ENCODE results near the gene SPINK8. TPM values are rescaled to one million over a fixed set of nuclear protein-coding genes. Genes with fewer than 3 reads are reported as not detected.

Gene SPINK8
- total RNA-seq, 1 experiment from 2014 or later, result not detected

DNA sequence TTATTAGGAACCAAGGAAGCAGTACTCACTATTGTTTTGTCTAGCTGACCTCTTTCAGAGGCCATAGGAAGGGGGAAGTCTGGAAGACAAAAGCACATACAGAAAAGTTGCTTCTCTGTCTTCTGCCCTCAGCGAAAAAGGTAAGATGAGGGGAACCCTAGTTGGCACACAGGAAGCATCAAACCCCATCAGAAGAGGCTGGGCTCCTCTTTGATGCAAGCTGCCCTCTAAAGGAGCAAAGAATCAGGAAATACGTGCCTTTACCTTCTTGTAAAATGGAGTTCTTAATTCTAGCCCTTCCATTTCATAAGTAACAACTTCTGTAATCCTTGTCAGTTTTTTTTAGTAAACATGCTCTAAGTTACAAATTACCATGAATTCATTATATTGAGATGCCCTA is 12.5 kb downstream of the SPINK8 start:
- H3K27me3 ChIP-seq (ENCODE audit: insufficient read depth, low read length), result no peaks in the 10 kb centered on the region
- H3K9ac ChIP-seq (ENCODE audit: low read length), result no peak overlapping the region
- RAD21 ChIA-PET (ENCODE audit: low non-redundant PET in 1 of 2, low total read pairs in 2 of 2, uncharacterized antibody in 2 of 2, unreplicated experiment in 2 of 2), result no interaction called here
- no peak overlapping the region for H3K4me3 ChIP-seq (replicated peaks in 1 of 2; ENCODE audit: low read depth in 1 of 2, low read length in 2 of 2)
- H2AFZ ChIP-seq (ENCODE audit: low read depth, low read length, poor library complexity, severe bottlenecking), result no peak overlapping the region
- H3K36me3 ChIP-seq (ENCODE audit: control insufficient read depth in 1 of 2, insufficient read depth in 2 of 2, low read length in 2 of 2), result no peaks in the 10 kb centered on the region
- TF ChIP-seq POLR2A (IDR thresholded peaks at IDR 0.05; ENCODE audit: borderline replicate concordance, extremely low read depth, insufficient read depth, insufficient read length) (no peak), CEBPB (IDR thresholded peaks at IDR 0.05; ENCODE audit: low read depth) (no peak), ZFX (IDR thresholded peaks at IDR 0.05) (no peak), POLR2AphosphoS5 (IDR thresholded peaks at IDR 0.05; ENCODE audit: low read depth, low read length) (no peak), RAD21 (IDR thresholded peaks at IDR 0.05; ENCODE audit: low read depth) (no peak), YY1 (IDR thresholded peaks at IDR 0.05; ENCODE audit: extremely low read depth, insufficient replicate concordance, low read depth, low read length) (no peak), EGR1 (IDR thresholded peaks at IDR 0.05; ENCODE audit: low read depth) (no peak), FOSL1 (IDR thresholded peaks at IDR 0.05; ENCODE audit: low read depth) (no peak), ELF1 (IDR thresholded peaks at IDR 0.05; ENCODE audit: borderline replicate concordance, low read depth) (no peak), TCF7L2 (IDR thresholded peaks at IDR 0.05; ENCODE audit: borderline replicate concordance, extremely low read depth, insufficient read depth, insufficient read length) (no peak), ZNF274 (IDR thresholded peaks at IDR 0.05; ENCODE audit: low read depth, low read length) (no peak), SP1 (IDR thresholded peaks at IDR 0.05; ENCODE audit: low read depth) (no peak), SIN3A (IDR thresholded peaks at IDR 0.05; ENCODE audit: low read depth) (no peak), JUND (IDR thresholded peaks at IDR 0.05) (no peak)
- TF ChIP-seq, protein P1, sequence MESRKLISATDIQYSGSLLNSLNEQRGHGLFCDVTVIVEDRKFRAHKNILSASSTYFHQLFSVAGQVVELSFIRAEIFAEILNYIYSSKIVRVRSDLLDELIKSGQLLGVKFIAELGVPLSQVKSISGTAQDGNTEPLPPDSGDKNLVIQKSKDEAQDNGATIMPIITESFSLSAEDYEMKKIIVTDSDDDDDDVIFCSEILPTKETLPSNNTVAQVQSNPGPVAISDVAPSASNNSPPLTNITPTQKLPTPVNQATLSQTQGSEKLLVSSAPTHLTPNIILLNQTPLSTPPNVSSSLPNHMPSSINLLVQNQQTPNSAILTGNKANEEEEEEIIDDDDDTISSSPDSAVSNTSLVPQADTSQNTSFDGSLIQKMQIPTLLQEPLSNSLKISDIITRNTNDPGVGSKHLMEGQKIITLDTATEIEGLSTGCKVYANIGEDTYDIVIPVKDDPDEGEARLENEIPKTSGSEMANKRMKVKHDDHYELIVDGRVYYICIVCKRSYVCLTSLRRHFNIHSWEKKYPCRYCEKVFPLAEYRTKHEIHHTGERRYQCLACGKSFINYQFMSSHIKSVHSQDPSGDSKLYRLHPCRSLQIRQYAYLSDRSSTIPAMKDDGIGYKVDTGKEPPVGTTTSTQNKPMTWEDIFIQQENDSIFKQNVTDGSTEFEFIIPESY (IDR thresholded peaks at IDR 0.05; ENCODE audit: extremely low read depth, insufficient replicate concordance, low read length), result no peak
- TF ChIP-seq, protein P2, sequence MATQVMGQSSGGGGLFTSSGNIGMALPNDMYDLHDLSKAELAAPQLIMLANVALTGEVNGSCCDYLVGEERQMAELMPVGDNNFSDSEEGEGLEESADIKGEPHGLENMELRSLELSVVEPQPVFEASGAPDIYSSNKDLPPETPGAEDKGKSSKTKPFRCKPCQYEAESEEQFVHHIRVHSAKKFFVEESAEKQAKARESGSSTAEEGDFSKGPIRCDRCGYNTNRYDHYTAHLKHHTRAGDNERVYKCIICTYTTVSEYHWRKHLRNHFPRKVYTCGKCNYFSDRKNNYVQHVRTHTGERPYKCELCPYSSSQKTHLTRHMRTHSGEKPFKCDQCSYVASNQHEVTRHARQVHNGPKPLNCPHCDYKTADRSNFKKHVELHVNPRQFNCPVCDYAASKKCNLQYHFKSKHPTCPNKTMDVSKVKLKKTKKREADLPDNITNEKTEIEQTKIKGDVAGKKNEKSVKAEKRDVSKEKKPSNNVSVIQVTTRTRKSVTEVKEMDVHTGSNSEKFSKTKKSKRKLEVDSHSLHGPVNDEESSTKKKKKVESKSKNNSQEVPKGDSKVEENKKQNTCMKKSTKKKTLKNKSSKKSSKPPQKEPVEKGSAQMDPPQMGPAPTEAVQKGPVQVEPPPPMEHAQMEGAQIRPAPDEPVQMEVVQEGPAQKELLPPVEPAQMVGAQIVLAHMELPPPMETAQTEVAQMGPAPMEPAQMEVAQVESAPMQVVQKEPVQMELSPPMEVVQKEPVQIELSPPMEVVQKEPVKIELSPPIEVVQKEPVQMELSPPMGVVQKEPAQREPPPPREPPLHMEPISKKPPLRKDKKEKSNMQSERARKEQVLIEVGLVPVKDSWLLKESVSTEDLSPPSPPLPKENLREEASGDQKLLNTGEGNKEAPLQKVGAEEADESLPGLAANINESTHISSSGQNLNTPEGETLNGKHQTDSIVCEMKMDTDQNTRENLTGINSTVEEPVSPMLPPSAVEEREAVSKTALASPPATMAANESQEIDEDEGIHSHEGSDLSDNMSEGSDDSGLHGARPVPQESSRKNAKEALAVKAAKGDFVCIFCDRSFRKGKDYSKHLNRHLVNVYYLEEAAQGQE (IDR thresholded peaks at IDR 0.05; ENCODE audit: low read depth), result no peak
- TF ChIP-seq, protein P3, sequence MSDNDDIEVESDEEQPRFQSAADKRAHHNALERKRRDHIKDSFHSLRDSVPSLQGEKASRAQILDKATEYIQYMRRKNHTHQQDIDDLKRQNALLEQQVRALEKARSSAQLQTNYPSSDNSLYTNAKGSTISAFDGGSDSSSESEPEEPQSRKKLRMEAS (IDR thresholded peaks at IDR 0.05), result no peak
- BruUV-seq (replicated peaks), result no TSS peak
- intact Hi-C loops (cut with micrococcal nuclease), result no loop called here
- no peaks in the 10 kb centered on the region for H3K9me3 ChIP-seq (ENCODE audit: control insufficient read depth in 1 of 2, insufficient read depth in 1 of 2, low read depth in 1 of 2, low read length in 2 of 2)
- no peaks in the 10 kb centered on the region for H3K9me2 ChIP-seq (ENCODE audit: insufficient read depth)
- ATAC-seq (no peak), DNase-seq (ENCODE audit: low read depth, low spot score) (no peak)
- H3K27ac ChIP-seq (ENCODE audit: low read depth, low read length), result no peak overlapping the region
- no peaks in the 10 kb centered on the region for H3K79me2 ChIP-seq (ENCODE audit: insufficient read depth, low read length)
- H3K4me2 ChIP-seq (ENCODE audit: low read length), result no peak overlapping the region
- POLR2A ChIA-PET, result no interaction called here
- no peaks in the 10 kb centered on the region for H4K20me1 ChIP-seq (ENCODE audit: insufficient read depth)
- H3K4me1 ChIP-seq (ENCODE audit: control insufficient read depth in 1 of 2, insufficient read depth in 2 of 2, low read length in 2 of 2), result no peaks in the 10 kb centered on the region
- CTCF ChIA-PET, result no interaction called here
